K562 (cell line): Measurements from ENCODE around the gene RACK1. TPM values are rescaled to one million over a fixed set of nuclear protein-coding genes. Genes with fewer than 3 reads are reported as not detected.

Source experiments
- ARID3B ChIP-seq: fragments of 250-450 bp; sonication (Bioruptor Pico); IDR thresholded peaks from 2 replicates; pipeline ENCODE4 v1.4.0; 2020; ENCODE audit warnings: borderline replicate concordance
- ELK3 ChIP-seq: fragments of 450-650 bp; formaldehyde crosslinking; IDR thresholded peaks from 2 replicates; pipeline ENCODE4 v1.4.0; 2020; ENCODE audit warnings: mild to moderate bottlenecking
- EP400 ChIP-seq: fragments of 450-650 bp; IDR thresholded peaks from 2 replicates; pipeline ENCODE4 v1.6.1; 2017; ENCODE audit warnings: antibody characterized with exemption, mild to moderate bottlenecking, moderate library complexity
- FOXK2 ChIP-seq, 2 experiments: fragments of 450-650 bp; IDR thresholded peaks in 1 of 2; conservative IDR thresholded peaks in 1 of 2; 2 replicates each; pipeline ENCODE4 v1.6.1; 2016; ENCODE audit warnings: low read depth in 2 of 2, mild to moderate bottlenecking in 1 of 2
- GTF3C2 ChIP-seq: IDR thresholded peaks from 3 replicates; pipeline ENCODE4 v1.6.1; 2011; ENCODE audit warnings: borderline replicate concordance, mild to moderate bottlenecking, moderate library complexity; ENCODE audit not compliant: insufficient read length; ENCODE audit errors: extremely low read depth
- HEY1 ChIP-seq: fragments of 250-450 bp; sonication (Bioruptor Pico); IDR thresholded peaks from 2 replicates; pipeline ENCODE4 v1.5.0; 2020; ENCODE audit warnings: mild to moderate bottlenecking, moderate library complexity, borderline replicate concordance
- ID3 ChIP-seq, 2 experiments: fragments of 250-450 bp in 1 of 2; fragments of 450-650 bp in 1 of 2; sonication (Bioruptor Pico) in 1 of 2; IDR thresholded peaks; 2 replicates each; pipeline versions ENCODE4 v1.6.1 to v1.8.0; 2016 to 2021; ENCODE audit warnings: mild to moderate bottlenecking in 2 of 2, moderate library complexity in 2 of 2, missing compliant biosample characterization in 1 of 2, missing genetic modification characterization in 1 of 2
- KLF13 ChIP-seq: fragments of 450-650 bp; IDR thresholded peaks from 2 replicates; pipeline ENCODE4 v1.6.1; 2016; ENCODE audit warnings: missing genetic modification characterization, low read depth, mild to moderate bottlenecking, missing compliant biosample characterization, moderate library complexity, borderline replicate concordance
- NFATC3 ChIP-seq: fragments of 450-650 bp; IDR thresholded peaks from 2 replicates; pipeline ENCODE4 v1.6.1; 2017; ENCODE audit warnings: mild to moderate bottlenecking
- PKNOX1 ChIP-seq: fragments of 450-650 bp; IDR thresholded peaks from 2 replicates; pipeline ENCODE4 v1.6.1; 2016
- SMAD3 ChIP-seq: fragments of 450-650 bp; formaldehyde crosslinking; conservative IDR thresholded peaks from 2 replicates; pipeline ENCODE4 v1.4.0; 2020; ENCODE audit warnings: mild to moderate bottlenecking
- TBL1XR1 ChIP-seq, 2 experiments: IDR thresholded peaks; 2 replicates each; pipeline ENCODE4 v1.6.1; 2012; ENCODE audit warnings: improper control_type of control experiment in 2 of 2, low read length in 2 of 2, mild to moderate bottlenecking in 1 of 2
- TCF7 ChIP-seq: sonication (generic); IDR thresholded peaks from 2 replicates; pipeline ENCODE4 v1.6.1; 2016; ENCODE audit warnings: antibody characterized with exemption, borderline replicate concordance
- USF1 ChIP-seq: sonication (generic); formaldehyde crosslinking; IDR thresholded peaks from 2 replicates; pipeline ENCODE4 v1.9.0; 2022; ENCODE audit warnings: mild to moderate bottlenecking, missing genetic modification reagents
- ZNF146 ChIP-seq: IDR thresholded peaks from one replicate; pipeline ENCODE4 v1.6.1; 2018; ENCODE audit warnings: missing compliant biosample characterization; ENCODE audit not compliant: unreplicated experiment
- ZNF212 ChIP-seq: fragments of 450-650 bp; formaldehyde crosslinking; IDR thresholded peaks from 2 replicates; pipeline ENCODE4 v1.4.0; 2020; ENCODE audit warnings: mild to moderate bottlenecking
- ZNF644 ChIP-seq: fragments of 200-800 bp; sonication (Bioruptor generic); IDR thresholded peaks from 2 replicates; pipeline ENCODE4 v1.6.1; 2016; ENCODE audit warnings: low read depth, missing genetic modification characterization, missing compliant biosample characterization
- polyA plus RNA-seq, 8 experiments: library from polyadenylated mRNA; depleted of rRNA in 4 of 8; stranded (reverse) in 5 of 8; unstranded in 3 of 8; fragments of >200 nt; fragmentation: Nextera tagmentation in 2 of 8; fragmentation: Illumina TruSeq in 1 of 8; extraction: Ambion mirVana in 2 of 8; extraction: Trizol in 1 of 8; gene quantifications; 2 replicates each; pipeline versions ENCODE4 v1.2.1 to v1.2.3, GENCODE V29; 2011 to 2014; ENCODE audit warnings: inconsistent platforms in 1 of 8, missing spikeins in 1 of 8
- total RNA-seq, 7 experiments: library from RNA; depleted of rRNA in 6 of 7; stranded (reverse); fragments of >200 nt in 6 of 7; fragmentation: Illumina TruSeq in 2 of 7; extraction: Trizol in 2 of 7; gene quantifications; 2 replicates each; pipeline versions ENCODE4 v1.2.1 to v1.2.3, GENCODE V29; 2011 to 2021; ENCODE audit warnings: low replicate concordance in 1 of 7

The RACK1 gene
- total and polyA plus RNA-seq, 9 of the 15 experiments (the other 6 are each of a cell fraction or from before 2014, with no cell fraction given): 2,303 to 5,311 (median 3,833) TPM

- TF ChIP-seq KLF13 (tag) (peak; percentile 44; the same call in 1 of the 2 replicates), NFATC3 (no peak), EP400 (peak; percentile 39; the same call in 1 of the 2 replicates), TCF7 (no peak), USF1 (CRISPR knock-in tag) (peak; percentile 46), TBL1XR1 (IDR thresholded peaks at IDR 0.05; ENCODE audit: low read length in 2 of 2) (0 out of 4 replicates have a peak, but pooled peaks of 1 of the 2 experiments have one; percentile 15), ZNF212 (CRISPR knock-in tag) (no peak), FOXK2 (conservative IDR thresholded peaks at IDR 0.05 in 1 of 2, IDR thresholded peaks at IDR 0.05 in 1 of 2; ENCODE audit: low read depth in 2 of 2) (peak; percentile 60 to 72; a peak in 3 of 4 replicates), HEY1 (CRISPR knock-in tag) (no peak), PKNOX1 (0 out of 2 replicates have a peak, but pooled peaks have one; percentile 5), GTF3C2 (peak; percentile 82), SMAD3 (CRISPR knock-in tag) (no peak), ID3 (CRISPR knock-in tag; IDR thresholded peaks at IDR 0.05) (no peak), ID3 (tag; IDR thresholded peaks at IDR 0.05) (0 out of 2 replicates have a peak, but pooled peaks have one; percentile 33), ZNF644 (no peak), ARID3B (no peak), ZNF146 (CRISPR knock-in tag) (no peak), ELK3 (CRISPR knock-in tag) (no peak)
These were observed 26.4 kb downstream of the RACK1 start (continued) for GRCh38 chr5:181217111-181217802.
